Liver (tissue), 3 donors: Measurements from ENCODE around the gene PARN.

Experiments
- JUND ChIP-seq, 2 donors: IDR thresholded peaks; 2 replicates each; pipeline ENCODE4 v1.6.1; 2016; ENCODE audit warnings: antibody characterized with exemption in 2 of 2
- MAX ChIP-seq: IDR thresholded peaks from 2 replicates; pipeline ENCODE4 v1.6.1; 2016; ENCODE audit warnings: antibody characterized with exemption
- YY1 ChIP-seq: IDR thresholded peaks from 2 replicates; pipeline ENCODE4 v1.6.1; 2016; ENCODE audit warnings: antibody characterized with exemption, mild to moderate bottlenecking
- TF ChIP-seq, protein P1 (sequence below): fragments of 150-350 bp; IDR thresholded peaks from 2 replicates; pipeline ENCODE4 v1.5.1; 2017; ENCODE audit warnings: improper control_type of control experiment, low read depth, low read length; ENCODE audit not compliant: missing input control
- TF ChIP-seq, protein P2 (sequence below): IDR thresholded peaks from 2 replicates; pipeline ENCODE4 v1.6.1; 2016; ENCODE audit warnings: antibody characterized with exemption, mild to moderate bottlenecking
- donor health status: healthy.
- donor health status: healthy.

- TF ChIP-seq, protein P1, sequence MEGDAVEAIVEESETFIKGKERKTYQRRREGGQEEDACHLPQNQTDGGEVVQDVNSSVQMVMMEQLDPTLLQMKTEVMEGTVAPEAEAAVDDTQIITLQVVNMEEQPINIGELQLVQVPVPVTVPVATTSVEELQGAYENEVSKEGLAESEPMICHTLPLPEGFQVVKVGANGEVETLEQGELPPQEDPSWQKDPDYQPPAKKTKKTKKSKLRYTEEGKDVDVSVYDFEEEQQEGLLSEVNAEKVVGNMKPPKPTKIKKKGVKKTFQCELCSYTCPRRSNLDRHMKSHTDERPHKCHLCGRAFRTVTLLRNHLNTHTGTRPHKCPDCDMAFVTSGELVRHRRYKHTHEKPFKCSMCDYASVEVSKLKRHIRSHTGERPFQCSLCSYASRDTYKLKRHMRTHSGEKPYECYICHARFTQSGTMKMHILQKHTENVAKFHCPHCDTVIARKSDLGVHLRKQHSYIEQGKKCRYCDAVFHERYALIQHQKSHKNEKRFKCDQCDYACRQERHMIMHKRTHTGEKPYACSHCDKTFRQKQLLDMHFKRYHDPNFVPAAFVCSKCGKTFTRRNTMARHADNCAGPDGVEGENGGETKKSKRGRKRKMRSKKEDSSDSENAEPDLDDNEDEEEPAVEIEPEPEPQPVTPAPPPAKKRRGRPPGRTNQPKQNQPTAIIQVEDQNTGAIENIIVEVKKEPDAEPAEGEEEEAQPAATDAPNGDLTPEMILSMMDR: no peak
- no peak for TF ChIP-seq MAX
- TF ChIP-seq, protein P2, sequence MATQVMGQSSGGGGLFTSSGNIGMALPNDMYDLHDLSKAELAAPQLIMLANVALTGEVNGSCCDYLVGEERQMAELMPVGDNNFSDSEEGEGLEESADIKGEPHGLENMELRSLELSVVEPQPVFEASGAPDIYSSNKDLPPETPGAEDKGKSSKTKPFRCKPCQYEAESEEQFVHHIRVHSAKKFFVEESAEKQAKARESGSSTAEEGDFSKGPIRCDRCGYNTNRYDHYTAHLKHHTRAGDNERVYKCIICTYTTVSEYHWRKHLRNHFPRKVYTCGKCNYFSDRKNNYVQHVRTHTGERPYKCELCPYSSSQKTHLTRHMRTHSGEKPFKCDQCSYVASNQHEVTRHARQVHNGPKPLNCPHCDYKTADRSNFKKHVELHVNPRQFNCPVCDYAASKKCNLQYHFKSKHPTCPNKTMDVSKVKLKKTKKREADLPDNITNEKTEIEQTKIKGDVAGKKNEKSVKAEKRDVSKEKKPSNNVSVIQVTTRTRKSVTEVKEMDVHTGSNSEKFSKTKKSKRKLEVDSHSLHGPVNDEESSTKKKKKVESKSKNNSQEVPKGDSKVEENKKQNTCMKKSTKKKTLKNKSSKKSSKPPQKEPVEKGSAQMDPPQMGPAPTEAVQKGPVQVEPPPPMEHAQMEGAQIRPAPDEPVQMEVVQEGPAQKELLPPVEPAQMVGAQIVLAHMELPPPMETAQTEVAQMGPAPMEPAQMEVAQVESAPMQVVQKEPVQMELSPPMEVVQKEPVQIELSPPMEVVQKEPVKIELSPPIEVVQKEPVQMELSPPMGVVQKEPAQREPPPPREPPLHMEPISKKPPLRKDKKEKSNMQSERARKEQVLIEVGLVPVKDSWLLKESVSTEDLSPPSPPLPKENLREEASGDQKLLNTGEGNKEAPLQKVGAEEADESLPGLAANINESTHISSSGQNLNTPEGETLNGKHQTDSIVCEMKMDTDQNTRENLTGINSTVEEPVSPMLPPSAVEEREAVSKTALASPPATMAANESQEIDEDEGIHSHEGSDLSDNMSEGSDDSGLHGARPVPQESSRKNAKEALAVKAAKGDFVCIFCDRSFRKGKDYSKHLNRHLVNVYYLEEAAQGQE: peak; percentile 94
- TF ChIP-seq YY1: peak; percentile 78
- TF ChIP-seq JUND (IDR thresholded peaks at IDR 0.05): peak; percentile 31 to 39
Measured at GRCh38 chr16:14632693-14633569, 2.9 kb upstream of the PARN start, which contains the start of gene BFAR.
